HepG2 (cell line): ENCODE results near the gene TUBGCP3. TPM values are rescaled to one million over a fixed set of nuclear protein-coding genes. Genes with fewer than 3 reads are reported as not detected.

Experiments
- ATAC-seq: fragments of 200-7000 bp; cut with Tn5 transposase; 3 replicates; pipeline ENCODE4 v1.9.1; 2020; ENCODE audit warnings: mild to moderate bottlenecking, moderate library complexity
- BruUV-seq: library from RNA; stranded (reverse); fragments of 400-500 nt; replicated peaks from 2 replicates; lab custom pipeline; 2021; lab: Mats Ljungman, UMichigan
- CTCF ChIA-PET: fragments of 300-600 bp; formaldehyde crosslinking; extraction: SDS; loops from one replicate; lab custom pipeline; 2021; ENCODE audit warnings: low total read pairs, inconsistent platforms, low intra/inter-chr PET ratio; lab: Yijun Ruan, JAX
- POLR2A ChIA-PET: fragments of 350-600 bp; sonication (Branson Sonifier 250); formaldehyde crosslinking; loops from one replicate; lab custom pipeline; 2020; ENCODE audit warnings: antibody characterized with exemption, inconsistent platforms; lab: Yijun Ruan, JAX
- DNase-seq: peaks from one replicate; pipeline ENCODE4 v3.0.0-alpha.2; 2015; ENCODE audit warnings: low spot score
- FAIRE-seq: peaks from 3 replicates; lab custom pipeline; 2011; peaks lifted over from hg19 to GRCh38; lab: Jason Lieb, UNC
- H2AFZ ChIP-seq: one replicate; pipeline ENCODE4 v1.6.1; 2011; ENCODE audit warnings: low read length, inconsistent platforms
- H3K27ac ChIP-seq: fragments of 300-600 bp; 3 replicates; pipeline ENCODE4 v1.8.0; 2011; ENCODE audit warnings: mixed run types, mild to moderate bottlenecking, mixed read lengths, low read length, inconsistent platforms; ENCODE audit not compliant: insufficient read depth; ENCODE audit errors: extremely low read length
- H3K27me3 ChIP-seq, 2 experiments: fragments of 200-600 bp in 1 of 2; 2 replicates in 1 of 2; 3 replicates in 1 of 2; pipeline versions ENCODE4 v1.6.0 to v1.8.0; 2011; ENCODE audit warnings: low read length in 2 of 2, mild to moderate bottlenecking in 2 of 2, moderate library complexity in 2 of 2, inconsistent platforms in 1 of 2; ENCODE audit not compliant: insufficient read depth in 2 of 2, control insufficient read depth in 1 of 2
- H3K36me3 ChIP-seq, 2 experiments: fragments of 200-600 bp in 1 of 2; replicated peaks in 1 of 2; 2 replicates in 1 of 2; 3 replicates in 1 of 2; pipeline versions ENCODE4 v1.5.1 to v1.8.0; 2011; ENCODE audit warnings: low read length in 2 of 2, inconsistent platforms in 1 of 2; ENCODE audit not compliant: insufficient read depth in 2 of 2, control insufficient read depth in 1 of 2
- H3K4me1 ChIP-seq: 2 replicates; pipeline ENCODE4 v1.5.1; 2012; ENCODE audit warnings: low read length, inconsistent platforms; ENCODE audit not compliant: insufficient read depth
- H3K4me2 ChIP-seq: 2 replicates; pipeline ENCODE4 v1.6.0; 2011; ENCODE audit warnings: low read depth, low read length, inconsistent platforms
- H3K4me3 ChIP-seq, 3 experiments: fragments of 200-600 bp in 1 of 3; sonication (generic), shearing (Covaris generic) in 1 of 3; replicated peaks in 1 of 3; 2 replicates each; pipeline ENCODE4 v1.5.1; 2011 to 2016; ENCODE audit warnings: low read length in 3 of 3, inconsistent platforms in 2 of 3, low read depth in 2 of 3, mild to moderate bottlenecking in 2 of 3, control low read depth in 1 of 3, mixed read lengths in 1 of 3; ENCODE audit not compliant: insufficient read depth in 1 of 3
- H3K79me2 ChIP-seq: one replicate; pipeline ENCODE4 v1.6.1; 2011; ENCODE audit warnings: low read length, inconsistent platforms; ENCODE audit not compliant: insufficient read depth
- H3K9ac ChIP-seq: 2 replicates; pipeline ENCODE4 v1.6.0; 2011; ENCODE audit warnings: mild to moderate bottlenecking, low read depth, low read length, inconsistent platforms; ENCODE audit not compliant: insufficient read depth
- H3K9me3 ChIP-seq: 2 replicates; pipeline ENCODE4 v1.5.1; 2012; ENCODE audit warnings: mild to moderate bottlenecking, low read length
- H4K20me1 ChIP-seq: 2 replicates; pipeline ENCODE4 v1.6.0; 2011; ENCODE audit warnings: inconsistent platforms, mild to moderate bottlenecking, low read length, moderate library complexity; ENCODE audit not compliant: insufficient read depth
- POLR2AphosphoS2 ChIP-seq: IDR thresholded peaks from 2 replicates; pipeline ENCODE4 v1.6.1; 2011; ENCODE audit warnings: low read depth, low read length, improper control_type of control experiment
- RFXAP ChIP-seq: sonication (generic); formaldehyde crosslinking; IDR thresholded peaks from 2 replicates; pipeline ENCODE4 v1.4.0; 2020; ENCODE audit warnings: missing genetic modification reagents, borderline replicate concordance
- SATB2 ChIP-seq: sonication (generic); formaldehyde crosslinking; IDR thresholded peaks from 2 replicates; pipeline ENCODE4 v1.5.0; 2020; ENCODE audit warnings: missing genetic modification reagents
- ZBTB7B ChIP-seq: sonication (generic); formaldehyde crosslinking; IDR thresholded peaks from 2 replicates; pipeline ENCODE4 v1.4.0; 2020; ENCODE audit warnings: missing genetic modification reagents
- ZNF160 ChIP-seq: sonication (generic); formaldehyde crosslinking; IDR thresholded peaks from 2 replicates; pipeline ENCODE4 v1.8.0; 2022; ENCODE audit warnings: mild to moderate bottlenecking, inconsistent platforms, missing genetic modification reagents
- ZNF543 ChIP-seq: sonication (generic); formaldehyde crosslinking; IDR thresholded peaks from 2 replicates; pipeline ENCODE4 v1.4.0; 2020; ENCODE audit warnings: mild to moderate bottlenecking, missing genetic modification reagents
- ZNF674 ChIP-seq: sonication (generic); formaldehyde crosslinking; IDR thresholded peaks from 2 replicates; pipeline ENCODE4 v1.5.0; 2020; ENCODE audit warnings: low read depth, mild to moderate bottlenecking, missing genetic modification reagents
- ZSCAN25 ChIP-seq: sonication (generic); formaldehyde crosslinking; IDR thresholded peaks from 2 replicates; pipeline ENCODE4 v1.8.0; 2022; ENCODE audit warnings: mild to moderate bottlenecking, missing genetic modification reagents
- WGBS: methylation state at CpG from one replicate; pipeline ENCODE4 v1.1.6; 2017; ENCODE audit warnings: low lambda C conversion rate; 5-methylcytosine and 5-hydroxymethylcytosine counted together
- in situ Hi-C: cut with HindIII; loops from 2 replicates; pipeline ENCODE4 v1.10.0; 2017; ENCODE audit warnings: low pct_unique_long_range_greater_than_20kb; ENCODE audit not compliant: extremely low pct_ligation_motif_present
- intact Hi-C: fragments of 100-400 bp; cut with micrococcal nuclease; formaldehyde crosslinking; loops from one replicate; pipeline ENCODE4 v1.10.0; 2022; ENCODE audit not compliant: unreplicated experiment
- polyA plus RNA-seq, 8 experiments: library from polyadenylated mRNA; depleted of rRNA in 3 of 8; stranded (reverse) in 7 of 8; unstranded in 1 of 8; fragments of >200 nt; fragmentation: Illumina TruSeq in 4 of 8; extraction: Trizol in 4 of 8; gene quantifications; 2 replicates each; pipeline versions ENCODE4 v1.2.1 to v1.2.3, GENCODE V29; 2011 to 2016; ENCODE audit warnings: low read depth in 4 of 8, missing spikeins in 1 of 8, mixed read lengths in 1 of 8; ENCODE audit not compliant: insufficient read depth in 1 of 8
- total RNA-seq, 5 experiments: library from RNA; depleted of rRNA; stranded (reverse); fragments of >200 nt; fragmentation: Illumina TruSeq; extraction: Trizol; gene quantifications; 2 replicates each; pipeline ENCODE4 v1.2.3, GENCODE V29; 2016; ENCODE audit warnings: low read depth in 1 of 5
- TF ChIP-seq, protein P1 (sequence below): sonication (generic); formaldehyde crosslinking; IDR thresholded peaks from 2 replicates; pipeline ENCODE4 v1.5.1; 2020; ENCODE audit warnings: mild to moderate bottlenecking, missing genetic modification reagents, borderline replicate concordance
- TF ChIP-seq, protein P2 (sequence below): sonication (generic); formaldehyde crosslinking; IDR thresholded peaks from 2 replicates; pipeline ENCODE4 v1.4.0; 2020; ENCODE audit warnings: mild to moderate bottlenecking, missing genetic modification reagents
- TF ChIP-seq, protein P3 (sequence below): sonication (generic); formaldehyde crosslinking; IDR thresholded peaks from 2 replicates; pipeline ENCODE4 v1.9.0; 2021; ENCODE audit warnings: missing genetic modification reagents, borderline replicate concordance

The TUBGCP3 gene
- total and polyA plus RNA-seq, 2 of the 13 experiments (the other 11 are each of a cell fraction or from before 2014, with no cell fraction given) = 12.6 to 15.5 TPM

DNA sequence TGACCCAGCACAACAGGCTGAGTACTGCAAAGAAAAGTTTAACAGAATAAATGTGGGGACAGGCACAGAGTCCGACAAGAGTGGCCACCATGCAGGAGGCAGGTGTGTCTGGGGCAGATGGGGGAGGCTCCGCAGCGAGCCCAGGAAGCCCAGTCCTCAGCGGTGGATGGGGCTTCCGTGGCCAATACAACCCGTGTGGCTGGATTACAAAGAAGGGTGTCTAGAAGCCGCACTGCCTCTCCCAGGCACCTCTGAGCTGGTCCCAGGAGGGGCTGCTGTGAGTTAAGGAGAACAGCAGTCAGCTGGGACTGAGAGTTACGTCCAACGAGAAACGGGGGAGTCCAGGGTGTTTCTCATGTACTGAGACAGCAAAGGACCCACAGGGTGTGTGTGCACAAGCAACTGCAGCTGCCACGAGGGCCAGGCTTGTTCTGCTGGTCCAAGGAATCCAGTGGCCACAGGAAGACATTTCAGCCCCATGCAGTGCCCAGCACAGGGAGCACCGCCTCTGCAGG lies 141.5 kb downstream of the TUBGCP3 start:
- Histone ChIP-seq H3K4me2 (no peak overlapping the region), H3K27ac (no peak overlapping the region), H2AFZ (no peak overlapping the region), H4K20me1 (no peaks in the 10 kb centered on the region), H3K36me3 (no peaks in the 10 kb centered on the region), H3K9me3 (no peaks in the 10 kb centered on the region), H3K4me3 (no peak overlapping the region), H3K9ac (no peak overlapping the region), H3K27me3 (peaks cover 9 to 88% of the 10 kb centered on the region in 2 experiments), H3K4me1 (no peaks in the 10 kb centered on the region), H3K79me2 (no peaks in the 10 kb centered on the region)
- ChIA-PET CTCF (no interaction called here), POLR2A (no interaction called here)
- in situ Hi-C loops (loop anchor here (25.0 kb wide), 1 partner anchor 234 kb away; no protein-coding TSS in a partner anchor), intact Hi-C loops (no loop called here)
- no TSS peak for BruUV-seq
- no peak for FAIRE-seq
- DNase-seq = no peak
- no peak for ATAC-seq
- WGBS = 0% methylated on average over 2 of the region's 12 CpGs
- TF ChIP-seq SATB2 (CRISPR knock-in tag) = no peak
- TF ChIP-seq, protein P1, sequence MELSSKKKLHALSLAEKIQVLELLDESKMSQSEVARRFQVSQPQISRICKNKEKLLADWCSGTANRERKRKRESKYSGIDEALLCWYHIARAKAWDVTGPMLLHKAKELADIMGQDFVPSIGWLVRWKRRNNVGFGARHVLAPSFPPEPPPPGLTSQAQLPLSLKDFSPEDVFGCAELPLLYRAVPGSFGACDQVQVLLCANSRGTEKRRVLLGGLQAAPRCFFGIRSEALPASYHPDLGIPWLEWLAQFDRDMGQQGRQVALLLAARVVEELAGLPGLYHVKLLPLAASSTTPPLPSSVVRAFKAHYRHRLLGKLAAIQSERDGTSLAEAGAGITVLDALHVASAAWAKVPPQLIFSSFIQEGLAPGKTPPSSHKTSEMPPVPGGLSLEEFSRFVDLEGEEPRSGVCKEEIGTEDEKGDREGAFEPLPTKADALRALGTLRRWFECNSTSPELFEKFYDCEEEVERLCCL (CRISPR knock-in tag) = no peak
- TF ChIP-seq, protein P2, sequence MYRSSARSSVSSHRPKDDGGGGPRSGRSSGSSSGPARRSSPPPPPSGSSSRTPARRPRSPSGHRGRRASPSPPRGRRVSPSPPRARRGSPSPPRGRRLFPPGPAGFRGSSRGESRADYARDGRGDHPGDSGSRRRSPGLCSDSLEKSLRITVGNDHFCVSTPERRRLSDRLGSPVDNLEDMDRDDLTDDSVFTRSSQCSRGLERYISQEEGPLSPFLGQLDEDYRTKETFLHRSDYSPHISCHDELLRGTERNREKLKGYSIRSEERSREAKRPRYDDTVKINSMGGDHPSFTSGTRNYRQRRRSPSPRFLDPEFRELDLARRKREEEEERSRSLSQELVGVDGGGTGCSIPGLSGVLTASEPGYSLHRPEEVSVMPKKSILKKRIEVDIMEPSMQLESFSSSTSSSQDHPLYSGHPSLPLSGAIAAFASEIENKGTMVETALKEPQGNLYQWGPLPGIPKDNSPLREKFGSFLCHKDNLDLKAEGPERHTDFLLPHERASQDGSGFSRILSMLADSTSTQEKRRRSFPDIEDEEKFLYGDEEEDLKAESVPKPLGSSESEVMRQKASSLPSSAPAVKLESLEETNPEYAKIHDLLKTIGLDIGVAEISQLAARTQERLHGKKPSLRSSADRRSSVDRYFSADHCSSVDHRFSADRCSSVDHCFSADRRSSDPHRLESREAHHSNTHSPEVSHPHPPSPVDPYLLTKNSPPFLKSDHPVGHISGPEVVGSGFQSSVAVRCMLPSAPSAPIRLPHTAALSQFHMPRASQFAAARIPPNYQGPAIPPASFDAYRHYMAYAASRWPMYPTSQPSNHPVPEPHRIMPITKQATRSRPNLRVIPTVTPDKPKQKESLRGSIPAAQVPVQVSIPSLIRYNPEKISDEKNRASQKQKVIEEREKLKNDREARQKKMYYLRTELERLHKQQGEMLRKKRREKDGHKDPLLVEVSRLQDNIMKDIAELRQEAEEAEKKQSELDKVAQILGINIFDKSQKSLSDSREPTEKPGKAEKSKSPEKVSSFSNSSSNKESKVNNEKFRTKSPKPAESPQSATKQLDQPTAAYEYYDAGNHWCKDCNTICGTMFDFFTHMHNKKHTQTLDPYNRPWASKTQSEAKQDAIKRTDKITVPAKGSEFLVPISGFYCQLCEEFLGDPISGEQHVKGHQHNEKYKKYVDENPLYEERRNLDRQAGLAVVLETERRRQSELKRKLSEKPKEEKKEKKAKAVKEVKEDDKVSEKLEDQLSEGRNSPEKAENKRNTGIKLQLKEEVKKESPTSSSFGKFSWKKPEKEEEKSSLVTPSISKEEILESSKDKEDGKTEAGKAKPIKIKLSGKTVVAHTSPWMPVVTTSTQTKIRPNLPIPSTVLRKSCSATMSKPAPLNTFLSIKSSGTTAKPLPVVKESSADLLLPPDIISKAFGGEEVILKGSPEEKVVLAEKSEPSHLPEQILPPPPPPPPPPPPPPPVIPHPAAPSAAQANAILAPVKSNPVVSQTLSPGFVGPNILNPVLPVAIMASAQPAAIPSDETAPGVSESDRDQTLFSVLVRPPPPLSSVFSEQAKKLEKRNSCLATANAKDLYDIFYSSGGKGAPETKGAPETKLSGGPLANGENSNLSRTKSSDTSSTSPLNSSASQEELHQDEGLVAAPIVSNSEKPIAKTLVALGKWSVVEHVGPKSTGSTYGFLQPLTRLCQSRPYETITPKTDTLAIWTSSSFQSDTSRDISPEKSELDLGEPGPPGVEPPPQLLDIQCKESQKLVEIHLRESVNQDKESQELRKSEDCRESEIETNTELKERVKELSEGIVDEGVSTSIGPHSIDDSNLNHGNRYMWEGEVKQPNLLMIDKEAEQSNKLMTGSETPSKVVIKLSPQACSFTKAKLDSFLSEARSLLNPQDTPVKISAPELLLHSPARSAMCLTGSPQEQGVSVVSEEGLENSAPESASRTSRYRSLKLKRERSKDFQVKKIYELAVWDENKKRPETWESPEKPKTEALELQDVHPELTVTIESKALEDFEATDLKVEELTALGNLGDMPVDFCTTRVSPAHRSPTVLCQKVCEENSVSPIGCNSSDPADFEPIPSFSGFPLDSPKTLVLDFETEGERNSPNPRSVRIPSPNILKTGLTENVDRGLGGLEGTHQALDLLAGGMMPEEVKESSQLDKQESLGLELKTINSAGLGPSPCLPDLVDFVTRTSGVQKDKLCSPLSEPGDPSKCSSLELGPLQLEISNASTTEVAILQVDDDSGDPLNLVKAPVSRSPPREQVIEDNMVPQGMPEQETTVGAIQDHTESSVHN (CRISPR knock-in tag) = no peak
- TF ChIP-seq RFXAP (CRISPR knock-in tag) = no peak
- no peak for TF ChIP-seq ZNF674
- no peak for TF ChIP-seq ZNF543 (CRISPR knock-in tag)
- TF ChIP-seq ZNF160 (CRISPR knock-in tag) = no peak
- TF ChIP-seq, protein P3, sequence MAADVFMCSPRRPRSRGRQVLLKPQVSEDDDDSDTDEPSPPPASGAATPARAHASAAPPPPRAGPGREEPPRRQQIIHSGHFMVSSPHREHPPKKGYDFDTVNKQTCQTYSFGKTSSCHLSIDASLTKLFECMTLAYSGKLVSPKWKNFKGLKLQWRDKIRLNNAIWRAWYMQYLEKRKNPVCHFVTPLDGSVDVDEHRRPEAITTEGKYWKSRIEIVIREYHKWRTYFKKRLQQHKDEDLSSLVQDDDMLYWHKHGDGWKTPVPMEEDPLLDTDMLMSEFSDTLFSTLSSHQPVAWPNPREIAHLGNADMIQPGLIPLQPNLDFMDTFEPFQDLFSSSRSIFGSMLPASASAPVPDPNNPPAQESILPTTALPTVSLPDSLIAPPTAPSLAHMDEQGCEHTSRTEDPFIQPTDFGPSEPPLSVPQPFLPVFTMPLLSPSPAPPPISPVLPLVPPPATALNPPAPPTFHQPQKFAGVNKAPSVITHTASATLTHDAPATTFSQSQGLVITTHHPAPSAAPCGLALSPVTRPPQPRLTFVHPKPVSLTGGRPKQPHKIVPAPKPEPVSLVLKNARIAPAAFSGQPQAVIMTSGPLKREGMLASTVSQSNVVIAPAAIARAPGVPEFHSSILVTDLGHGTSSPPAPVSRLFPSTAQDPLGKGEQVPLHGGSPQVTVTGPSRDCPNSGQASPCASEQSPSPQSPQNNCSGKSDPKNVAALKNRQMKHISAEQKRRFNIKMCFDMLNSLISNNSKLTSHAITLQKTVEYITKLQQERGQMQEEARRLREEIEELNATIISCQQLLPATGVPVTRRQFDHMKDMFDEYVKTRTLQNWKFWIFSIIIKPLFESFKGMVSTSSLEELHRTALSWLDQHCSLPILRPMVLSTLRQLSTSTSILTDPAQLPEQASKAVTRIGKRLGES (CRISPR knock-in tag) = no peak
- no peak for TF ChIP-seq ZSCAN25 (CRISPR knock-in tag)
- no peak for TF ChIP-seq ZBTB7B (CRISPR knock-in tag)
- no peak for TF ChIP-seq POLR2AphosphoS2
